BLaER1 (cell line): ENCODE results near the gene ALX4.

ENCODE experiments used
- H3K27ac ChIP-seq: shearing (Covaris generic); formaldehyde crosslinking; 2 replicates; pipeline ENCODE4 v1.8.1; 2022
- H3K27me3 ChIP-seq: shearing (Covaris generic); formaldehyde crosslinking; 2 replicates; pipeline ENCODE4 v1.8.1; 2022
- H3K36me3 ChIP-seq: shearing (Covaris generic); formaldehyde crosslinking; 2 replicates; pipeline ENCODE4 v1.8.1; 2022
- H3K4me1 ChIP-seq: shearing (Covaris generic); formaldehyde crosslinking; 2 replicates; pipeline ENCODE4 v1.8.1; 2022
- H3K4me2 ChIP-seq: shearing (Covaris generic); formaldehyde crosslinking; 2 replicates; pipeline ENCODE4 v1.8.1; 2022
- H3K4me3 ChIP-seq: shearing (Covaris generic); formaldehyde crosslinking; 2 replicates; pipeline ENCODE4 v1.8.1; 2022
- H3K9ac ChIP-seq: shearing (Covaris generic); formaldehyde crosslinking; 2 replicates; pipeline ENCODE4 v1.8.1; 2022
- H3K9me3 ChIP-seq: shearing (Covaris generic); formaldehyde crosslinking; 2 replicates; pipeline ENCODE4 v1.8.1; 2022
- H4K20me1 ChIP-seq: shearing (Covaris generic); formaldehyde crosslinking; 2 replicates; pipeline ENCODE4 v1.8.1; 2022
- Cebpa-rat ChIP-seq: shearing (Covaris generic); IDR thresholded peaks from 2 replicates; pipeline ENCODE4 v1.8.1; 2022

Gene ALX4

DNA sequence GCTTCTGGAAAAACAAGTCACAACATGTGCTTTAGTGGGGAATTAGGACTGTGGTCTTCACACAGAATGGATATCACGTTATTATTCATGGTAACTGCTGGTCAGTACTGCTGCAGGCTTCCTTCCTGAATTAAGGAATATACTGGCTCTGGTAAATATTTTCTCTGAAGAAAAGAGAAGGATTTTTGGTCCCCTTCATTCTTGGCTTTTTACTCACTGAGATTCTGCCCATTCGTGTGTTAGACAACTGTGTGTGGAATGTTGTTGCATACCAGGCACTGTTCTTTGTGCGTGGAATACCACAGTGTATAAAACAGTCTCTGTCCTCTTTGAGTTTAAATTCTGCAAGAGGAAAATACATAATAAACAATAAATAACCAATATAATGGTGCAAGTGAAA is 80.3 kb downstream of the ALX4 start:
- Histone ChIP-seq H3K4me2 (no peak overlapping the region), H3K27ac (no peak overlapping the region), H3K27me3 (no peaks in the 10 kb centered on the region), H3K4me1 (no peaks in the 10 kb centered on the region), H3K9me3 (no peaks in the 10 kb centered on the region), H3K4me3 (no peak overlapping the region), H3K9ac (no peak overlapping the region), H3K36me3 (peaks cover 29% of the 10 kb centered on the region), H4K20me1 (no peaks in the 10 kb centered on the region)
- no peak for TF ChIP-seq Cebpa-rat

DNA sequence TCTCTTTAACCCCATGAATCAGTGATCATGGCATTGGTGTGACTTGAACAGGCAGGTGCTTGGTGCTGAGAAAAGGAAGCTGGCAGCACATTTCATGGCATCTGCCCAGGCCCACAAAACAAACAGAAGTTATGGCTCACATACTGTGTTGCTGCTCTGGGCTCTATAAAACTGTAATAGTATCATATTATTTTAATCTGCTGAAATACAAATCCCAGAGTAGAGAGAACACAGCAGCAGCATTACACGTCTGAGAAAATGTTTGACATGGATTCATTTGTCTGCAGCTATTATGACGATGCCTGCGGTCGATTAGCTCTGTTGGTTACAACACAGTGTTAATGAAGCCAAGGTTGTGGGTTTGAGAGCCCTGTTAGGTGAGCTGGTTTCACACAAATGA is 80.8 kb downstream of the ALX4 start:
- Histone ChIP-seq H3K9me3 (no peaks in the 10 kb centered on the region), H3K9ac (no peak overlapping the region), H3K36me3 (peaks cover 28% of the 10 kb centered on the region), H3K27ac (no peak overlapping the region), H3K4me2 (no peak overlapping the region), H4K20me1 (no peaks in the 10 kb centered on the region), H3K27me3 (no peaks in the 10 kb centered on the region), H3K4me1 (no peaks in the 10 kb centered on the region), H3K4me3 (no peak overlapping the region)
- TF ChIP-seq Cebpa-rat = no peak

DNA sequence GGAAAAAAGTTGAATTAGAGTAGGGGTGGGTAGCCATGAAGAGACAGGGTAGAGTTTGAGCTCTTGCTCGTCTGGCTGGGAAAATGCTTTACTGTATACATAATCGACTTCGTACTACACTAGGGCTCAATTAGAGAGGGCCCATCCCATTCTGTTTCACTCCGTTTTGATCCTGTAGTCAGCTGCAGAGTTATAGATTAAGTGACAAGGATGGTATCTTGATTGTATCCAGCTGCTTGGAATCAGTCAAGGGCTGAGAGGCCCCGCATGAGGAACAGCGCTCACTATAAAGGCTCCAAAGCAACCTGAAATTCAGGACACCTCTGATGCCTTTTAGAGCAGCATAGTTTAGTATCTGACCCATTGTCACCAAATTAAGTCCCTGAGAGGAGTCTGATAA is 81.6 kb downstream of the ALX4 start:
- Histone ChIP-seq H3K27ac (no peak overlapping the region), H3K9me3 (no peaks in the 10 kb centered on the region), H3K36me3 (peaks cover 24% of the 10 kb centered on the region), H3K4me2 (no peak overlapping the region), H3K4me3 (no peak overlapping the region), H3K9ac (no peak overlapping the region), H3K27me3 (no peaks in the 10 kb centered on the region), H3K4me1 (no peaks in the 10 kb centered on the region), H4K20me1 (no peaks in the 10 kb centered on the region)
- TF ChIP-seq Cebpa-rat = no peak

DNA sequence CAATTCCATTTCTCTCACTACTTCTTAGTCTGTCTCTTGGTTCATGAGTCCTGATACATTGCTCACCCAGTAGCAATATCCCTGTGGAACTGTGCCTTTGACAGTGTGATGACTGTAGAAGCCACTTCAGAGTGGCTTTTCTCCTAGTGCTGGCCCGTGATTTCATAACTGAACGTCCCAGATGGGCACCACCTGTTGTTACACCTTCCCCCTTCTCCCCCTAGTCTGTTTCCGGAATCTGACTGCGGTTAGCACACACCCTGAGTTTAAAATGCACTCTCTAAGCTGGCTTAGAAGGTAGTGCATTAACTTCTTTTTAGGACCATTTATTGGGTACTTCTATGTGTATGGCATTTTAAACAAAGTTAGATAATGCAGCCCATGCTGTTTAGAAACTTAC is 83.0 kb downstream of the ALX4 start:
- Histone ChIP-seq H3K4me2 (no peak overlapping the region), H3K27ac (no peak overlapping the region), H3K4me1 (0 out of 2 replicates have a peak, but pooled peaks cover 2% of the 10 kb centered on the region), H3K4me3 (no peak overlapping the region), H3K9ac (no peak overlapping the region), H3K36me3 (peaks cover 28% of the 10 kb centered on the region), H3K27me3 (no peaks in the 10 kb centered on the region), H3K9me3 (no peaks in the 10 kb centered on the region), H4K20me1 (no peaks in the 10 kb centered on the region)
- TF ChIP-seq Cebpa-rat = no peak

- Histone ChIP-seq H4K20me1 (no peaks in the 10 kb centered on the region), H3K9ac (no peak overlapping the region), H3K9me3 (no peaks in the 10 kb centered on the region), H3K36me3 (peaks cover 30% of the 10 kb centered on the region), H3K4me3 (no peak overlapping the region), H3K27me3 (no peaks in the 10 kb centered on the region), H3K27ac (no peak overlapping the region), H3K4me2 (no peak overlapping the region), H3K4me1 (0 out of 2 replicates have a peak, but pooled peaks cover 7% of the 10 kb centered on the region)
- TF ChIP-seq Cebpa-rat = no peak
These were observed 83.4 kb downstream of the ALX4 start for GRCh38 chr11:44226490-44226889.

- H3K9me3 ChIP-seq = no peaks in the 10 kb centered on the region
- H3K27ac ChIP-seq = no peak overlapping the region
- H3K36me3 ChIP-seq = peaks cover 37% of the 10 kb centered on the region
- no peak for TF ChIP-seq Cebpa-rat
- no peaks in the 10 kb centered on the region for H4K20me1 ChIP-seq
- no peak overlapping the region for H3K4me2 ChIP-seq
- H3K4me3 ChIP-seq = no peak overlapping the region
- 0 out of 2 replicates have a peak, but pooled peaks cover 7% of the 10 kb centered on the region for H3K4me1 ChIP-seq
- no peaks in the 10 kb centered on the region for H3K27me3 ChIP-seq
- no peak overlapping the region for H3K9ac ChIP-seq
These were observed 85.0 kb downstream of the ALX4 start for GRCh38 chr11:44224867-44225501.

DNA sequence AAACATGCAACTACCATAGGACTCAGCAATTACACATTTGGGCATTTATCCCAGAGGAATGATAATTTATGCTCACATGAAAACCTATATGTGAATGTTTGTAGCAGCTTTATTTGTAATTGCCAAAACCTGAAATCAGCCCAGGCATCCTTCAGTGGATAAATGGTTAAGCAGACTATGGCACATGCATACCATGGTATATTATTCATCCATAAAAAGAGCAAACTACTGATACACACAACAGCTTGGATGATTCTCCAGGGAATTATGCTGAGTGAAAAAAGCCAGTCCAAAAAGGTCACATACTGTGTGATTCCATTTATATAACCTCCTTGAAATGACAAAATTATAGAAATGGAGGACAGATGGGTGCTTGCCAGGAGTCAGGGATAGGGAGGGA is 86.7 kb downstream of the ALX4 start:
- Histone ChIP-seq H3K27me3 (no peaks in the 10 kb centered on the region), H3K9me3 (no peaks in the 10 kb centered on the region), H3K4me3 (no peak overlapping the region), H3K4me1 (0 out of 2 replicates have a peak, but pooled peaks cover 7% of the 10 kb centered on the region), H3K4me2 (no peak overlapping the region), H3K36me3 (peaks cover 39% of the 10 kb centered on the region), H3K9ac (no peak overlapping the region), H4K20me1 (no peaks in the 10 kb centered on the region), H3K27ac (no peak overlapping the region)
- TF ChIP-seq Cebpa-rat = no peak

GRCh38 chr11:44221992-44222391 is 87.9 kb downstream of the ALX4 start:
- Histone ChIP-seq H3K27ac (no peak overlapping the region), H4K20me1 (no peaks in the 10 kb centered on the region), H3K4me2 (no peak overlapping the region), H3K4me3 (no peak overlapping the region), H3K4me1 (0 out of 2 replicates have a peak, but pooled peaks cover 7% of the 10 kb centered on the region), H3K36me3 (peaks cover 37% of the 10 kb centered on the region), H3K27me3 (no peaks in the 10 kb centered on the region), H3K9me3 (no peaks in the 10 kb centered on the region), H3K9ac (no peak overlapping the region)
- TF ChIP-seq Cebpa-rat = no peak

DNA sequence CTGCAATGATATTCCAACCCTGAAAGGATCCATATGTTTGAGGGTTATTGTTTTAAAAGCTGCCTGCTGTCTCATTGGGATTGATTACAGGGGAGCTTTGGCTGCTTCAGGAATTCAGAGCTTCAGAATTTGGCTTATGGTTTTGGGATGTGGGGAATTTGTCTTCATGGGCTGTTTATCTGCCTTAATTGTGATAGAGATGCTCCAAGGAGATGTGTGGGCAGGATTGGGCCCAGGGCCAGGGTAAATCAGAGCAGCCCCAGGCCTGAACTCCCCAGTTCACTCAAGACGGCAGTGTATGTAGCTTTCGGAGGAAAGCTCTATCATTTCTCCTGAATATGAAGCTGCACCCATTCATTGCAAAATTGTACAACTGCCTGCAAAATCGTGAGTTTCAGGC is 88.5 kb downstream of the ALX4 start:
- Histone ChIP-seq H3K9ac (no peak overlapping the region), H3K4me3 (no peak overlapping the region), H3K36me3 (peaks cover 32% of the 10 kb centered on the region), H3K27me3 (no peaks in the 10 kb centered on the region), H3K9me3 (no peaks in the 10 kb centered on the region), H3K4me2 (no peak overlapping the region), H3K27ac (no peak overlapping the region), H4K20me1 (no peaks in the 10 kb centered on the region), H3K4me1 (0 out of 2 replicates have a peak, but pooled peaks cover 7% of the 10 kb centered on the region)
- TF ChIP-seq Cebpa-rat = no peak

DNA sequence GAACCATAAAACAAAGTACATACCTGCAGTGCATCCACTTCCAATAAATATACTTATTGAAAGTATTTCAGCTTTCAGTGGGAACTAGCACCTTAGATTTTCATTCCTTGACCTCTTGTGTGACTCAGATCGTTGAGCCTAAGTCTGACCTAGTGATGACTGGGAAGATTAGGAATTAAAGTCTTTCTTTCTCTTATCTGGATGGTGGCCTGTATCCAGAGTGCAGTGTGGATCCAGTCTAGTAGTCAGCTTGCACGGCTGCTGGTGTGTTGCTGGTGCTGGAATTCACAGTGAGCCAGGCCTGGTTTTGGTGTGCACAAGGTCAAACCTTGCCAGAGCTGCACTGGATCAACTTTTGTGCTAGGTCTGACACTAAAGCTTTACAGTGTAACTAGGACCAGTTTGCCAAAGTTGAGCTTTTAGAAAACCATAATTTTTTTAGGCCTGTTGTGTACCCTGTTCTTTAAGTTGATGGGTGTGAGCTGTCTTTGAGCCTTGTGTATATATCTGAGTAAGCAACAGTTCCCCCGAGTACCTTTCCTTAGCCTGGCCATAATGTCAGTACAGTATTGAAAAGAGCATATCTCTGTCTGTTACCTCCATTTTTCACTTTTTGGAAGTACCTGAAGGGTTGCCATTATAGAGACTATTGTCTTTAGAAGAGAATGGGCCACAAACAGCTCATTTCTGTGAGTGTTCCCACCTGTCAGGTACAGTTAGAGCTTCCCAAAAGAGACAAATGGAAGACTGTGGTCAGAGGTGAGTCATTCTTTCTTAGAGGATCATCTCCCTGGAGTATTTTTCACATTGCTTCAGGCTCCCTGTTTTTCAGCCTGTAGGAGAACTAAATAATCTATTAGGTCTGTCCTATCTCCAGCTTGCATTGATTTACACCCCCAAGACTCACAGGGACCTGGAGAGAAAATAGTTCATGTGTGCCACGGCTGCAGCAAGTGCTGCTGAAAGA is 89.8 kb downstream of the ALX4 start:
- Histone ChIP-seq H3K4me1 (0 out of 2 replicates have a peak, but pooled peaks cover 7% of the 10 kb centered on the region), H4K20me1 (no peaks in the 10 kb centered on the region), H3K27me3 (no peaks in the 10 kb centered on the region), H3K9ac (no peak overlapping the region), H3K4me3 (no peak overlapping the region), H3K4me2 (no peak overlapping the region), H3K9me3 (no peaks in the 10 kb centered on the region), H3K36me3 (peaks cover 19% of the 10 kb centered on the region; the same call in 1 of the 2 replicates), H3K27ac (no peak overlapping the region)
- no peak for TF ChIP-seq Cebpa-rat
